SK-N-SH (cell line): Measurements from ENCODE around the gene CNOT1. TPM values are rescaled to one million over a fixed set of nuclear protein-coding genes. Genes with fewer than 3 reads are reported as not detected.

Source experiments
- CTCF ChIA-PET: fragments of 300-600, 350-600 bp; formaldehyde crosslinking; extraction: SDS; loops from one replicate; lab custom pipeline; 2021; lab: Yijun Ruan, JAX
- POLR2A ChIA-PET: fragments of 350-600 bp; sonication (Branson Sonifier 250); formaldehyde crosslinking; extraction: SDS; loops from one replicate; lab custom pipeline; 2020; ENCODE audit warnings: antibody characterized with exemption, inconsistent platforms; lab: Yijun Ruan, JAX
- DNase-seq: peaks from one replicate; pipeline ENCODE4 v3.0.0; 2012
- H2AFZ ChIP-seq: fragments of 200-600 bp; sonication (generic); 2 replicates; pipeline ENCODE4 v1.8.1; 2016; ENCODE audit warnings: antibody characterized with exemption, mild to moderate bottlenecking, low read depth
- H3F3A ChIP-seq: fragments of 200-600 bp; sonication (generic); replicated peaks from 2 replicates; pipeline ENCODE3; 2016; ENCODE audit warnings: antibody characterized with exemption, mild to moderate bottlenecking; ENCODE audit not compliant: insufficient read depth
- H3K27ac ChIP-seq, 2 experiments: fragments of 200-500 bp in 1 of 2; fragments of 200-600 bp in 1 of 2; sonication (Bioruptor generic) in 1 of 2; sonication (generic), shearing (Covaris generic) in 1 of 2; 2 replicates each; pipeline versions ENCODE4 v1.5.1 to v1.6.1; 2014 to 2016; ENCODE audit warnings: low read depth in 2 of 2, inconsistent platforms in 1 of 2, low read length in 1 of 2, mild to moderate bottlenecking in 1 of 2, mixed read lengths in 1 of 2
- H3K27me3 ChIP-seq: fragments of 200-600 bp; sonication (generic), shearing (Covaris generic); 2 replicates; pipeline ENCODE4 v1.6.1; 2016; ENCODE audit warnings: mixed run types; ENCODE audit not compliant: insufficient read depth
- H3K36me3 ChIP-seq, 2 experiments: fragments of 200-500 bp in 1 of 2; fragments of 200-600 bp in 1 of 2; sonication (Bioruptor generic) in 1 of 2; sonication (generic) in 1 of 2; replicated peaks in 1 of 2; 2 replicates each; pipeline versions ENCODE3 to v1.5.1; 2014 to 2016; ENCODE audit warnings: low read length in 1 of 2, mild to moderate bottlenecking in 1 of 2; ENCODE audit not compliant: insufficient read depth in 2 of 2, control insufficient read depth in 1 of 2
- H3K4me1 ChIP-seq, 2 experiments: fragments of 200-500 bp in 1 of 2; fragments of 200-600 bp in 1 of 2; sonication (Bioruptor generic) in 1 of 2; sonication (generic), shearing (Covaris generic) in 1 of 2; 2 replicates each; pipeline versions ENCODE4 v1.5.1 to v1.6.1; 2014 to 2016; ENCODE audit warnings: low read depth in 1 of 2, low read length in 1 of 2, mixed run types in 1 of 2; ENCODE audit not compliant: insufficient read depth in 2 of 2, control insufficient read depth in 1 of 2
- H3K4me2 ChIP-seq: fragments of 200-600 bp; sonication (generic), shearing (Covaris generic); 2 replicates; pipeline ENCODE4 v1.6.1; 2017; ENCODE audit warnings: mixed run types
- H3K4me3 ChIP-seq, 2 experiments: fragments of 200-500 bp in 1 of 2; fragments of 200-600 bp in 1 of 2; sonication (Bioruptor generic) in 1 of 2; sonication (generic), shearing (Covaris generic) in 1 of 2; 2 replicates each; pipeline versions ENCODE4 v1.5.1 to v1.8.1; 2014 to 2016; ENCODE audit warnings: low read depth in 2 of 2, inconsistent platforms in 1 of 2, low read length in 1 of 2, mild to moderate bottlenecking in 1 of 2, mixed read lengths in 1 of 2, moderate library complexity in 1 of 2
- H3K79me2 ChIP-seq: fragments of 200-600 bp; sonication (generic); 2 replicates; pipeline ENCODE4 v1.8.1; 2017; ENCODE audit warnings: mild to moderate bottlenecking; ENCODE audit not compliant: insufficient read depth
- H3K9ac ChIP-seq: fragments of 200-600 bp; sonication (generic); 2 replicates; pipeline ENCODE4 v1.6.1; 2017; ENCODE audit warnings: mixed run types
- H3K9me2 ChIP-seq: fragments of 200-600 bp; sonication (generic); 2 replicates; pipeline ENCODE4 v1.6.1; 2017; ENCODE audit warnings: mixed run types
- H3K9me3 ChIP-seq: fragments of 200-600 bp; sonication (generic); 2 replicates; pipeline ENCODE4 v1.6.1; 2017; ENCODE audit warnings: mixed run types, mild to moderate bottlenecking, moderate library complexity
- H4K20me1 ChIP-seq: fragments of 200-600 bp; sonication (generic); 2 replicates; pipeline ENCODE4 v1.6.1; 2017; ENCODE audit warnings: mild to moderate bottlenecking, mixed run types; ENCODE audit not compliant: insufficient read depth
- FOXJ3 ChIP-seq: sonication (generic); formaldehyde crosslinking; IDR thresholded peaks from 2 replicates; pipeline ENCODE4 v1.5.1; 2020; ENCODE audit warnings: mild to moderate bottlenecking, missing genetic modification reagents
- MAX ChIP-seq: IDR thresholded peaks from 2 replicates; pipeline ENCODE4 v1.4.0; 2012; ENCODE audit warnings: low read depth
- NFIC ChIP-seq: IDR thresholded peaks from 2 replicates; pipeline ENCODE4 v1.4.0; 2012; ENCODE audit warnings: borderline replicate concordance
- NRF1 ChIP-seq: IDR thresholded peaks from 2 replicates; pipeline ENCODE4 v1.6.1; 2012; ENCODE audit warnings: low read depth, mild to moderate bottlenecking, low read length
- RXRA ChIP-seq: IDR thresholded peaks from 2 replicates; pipeline ENCODE4 v1.4.0; 2012; ENCODE audit warnings: low read depth, mild to moderate bottlenecking, borderline replicate concordance
- SMC3 ChIP-seq: IDR thresholded peaks from 2 replicates; pipeline ENCODE4 v1.6.1; 2012; ENCODE audit warnings: low read depth, low read length, improper control_type of control experiment
- WGBS: methylation state at CpG from one replicate; pipeline ENCODE4 v1.1.6; 2017; ENCODE audit warnings: low lambda C conversion rate; 5-methylcytosine and 5-hydroxymethylcytosine counted together
- polyA plus RNA-seq, 3 experiments: library from polyadenylated mRNA; depleted of rRNA; stranded (reverse); fragments of >200 nt; gene quantifications; 2 replicates each; pipeline ENCODE4 v1.2.3, GENCODE V29; 2012
- TF ChIP-seq, protein P1 (sequence below): IDR thresholded peaks from 2 replicates; pipeline ENCODE4 v1.6.1; 2012; ENCODE audit warnings: mild to moderate bottlenecking, low read depth, low read length, moderate library complexity

CNOT1 gene
- polyA plus RNA-seq, 1 of the 3 experiments (the other 2 are of a cell fraction) = 77.8 TPM

DNA sequence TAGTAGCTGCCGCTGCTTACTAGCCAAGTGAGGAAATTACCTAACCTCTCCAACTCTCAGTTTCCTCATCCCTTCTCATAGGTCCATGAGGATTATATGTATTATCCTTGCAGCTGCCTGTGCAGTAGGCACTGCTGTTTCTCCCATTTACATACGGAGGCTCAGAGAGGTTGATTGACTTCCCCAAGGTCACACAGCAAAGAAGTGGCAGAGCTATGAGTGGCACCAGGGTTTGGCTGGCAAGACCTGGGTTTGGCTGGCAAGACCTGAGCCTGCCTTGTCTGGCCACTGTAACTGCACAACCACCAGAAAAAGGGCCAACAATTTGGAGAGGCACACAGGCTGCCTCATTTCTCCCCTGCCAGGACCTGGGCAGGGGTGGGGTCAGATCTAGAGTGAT is 132.2 kb downstream of the CNOT1 start:
- H4K20me1 ChIP-seq = no peaks in the 10 kb centered on the region
- no peak for DNase-seq
- peaks cover 10 to 52% of the 10 kb centered on the region in 2 experiments; a peak in 3 of 4 replicates for H3K4me1 ChIP-seq
- peaks cover 8% of the 10 kb centered on the region; the same call in 1 of the 2 replicates for H3K79me2 ChIP-seq
- no peak overlapping the region for H3K4me3 ChIP-seq
- H3K9me3 ChIP-seq = no peaks in the 10 kb centered on the region
- no peak overlapping the region for H3K27ac ChIP-seq
- peaks cover 10% of the 10 kb centered on the region for H3F3A ChIP-seq
- TF ChIP-seq NFIC = no peak
- ChIA-PET POLR2A (no interaction called here), CTCF (interaction anchor here (13.4 kb wide), 1 partner anchor 156 kb away, joined by 542 read pairs; no protein-coding TSS in a partner anchor)
- H3K4me2 ChIP-seq = no peak overlapping the region
- no peaks in the 10 kb centered on the region for H3K9me2 ChIP-seq
- H2AFZ ChIP-seq = no peak overlapping the region
- no peak overlapping the region for H3K9ac ChIP-seq
- no peaks in the 10 kb centered on the region for H3K36me3 ChIP-seq
- H3K27me3 ChIP-seq = no peaks in the 10 kb centered on the region
- WGBS = 81% methylated on average over 2 of the region's 2 CpGs

GRCh38 chr16:58495521-58496331 is 133.9 kb downstream of the CNOT1 start:
- peak overlapping the region; percentile 79 for H3K9ac ChIP-seq
- H3K27me3 ChIP-seq = no peaks in the 10 kb centered on the region
- peak overlapping the region; percentile 23 to 34; a peak in 2 of 4 replicates for H3K4me3 ChIP-seq

More at GRCh38 chr16:58495521-58496331, 133.9 kb downstream of the CNOT1 start:
- ChIA-PET CTCF (interaction anchor here (0.6 to 13.4 kb wide), 30 partner anchors 8 to 261 kb away, joined by 3 to 542 read pairs (median 4); partner anchors contain the start of gene SETD6), POLR2A (interaction anchor here (0.7 to 1.2 kb wide), 2 partner anchors 9 to 20 kb away, joined by 4 read pairs; partner anchors contain the start of gene SETD6)
- no peak for TF ChIP-seq NRF1
- TF ChIP-seq, protein P1, sequence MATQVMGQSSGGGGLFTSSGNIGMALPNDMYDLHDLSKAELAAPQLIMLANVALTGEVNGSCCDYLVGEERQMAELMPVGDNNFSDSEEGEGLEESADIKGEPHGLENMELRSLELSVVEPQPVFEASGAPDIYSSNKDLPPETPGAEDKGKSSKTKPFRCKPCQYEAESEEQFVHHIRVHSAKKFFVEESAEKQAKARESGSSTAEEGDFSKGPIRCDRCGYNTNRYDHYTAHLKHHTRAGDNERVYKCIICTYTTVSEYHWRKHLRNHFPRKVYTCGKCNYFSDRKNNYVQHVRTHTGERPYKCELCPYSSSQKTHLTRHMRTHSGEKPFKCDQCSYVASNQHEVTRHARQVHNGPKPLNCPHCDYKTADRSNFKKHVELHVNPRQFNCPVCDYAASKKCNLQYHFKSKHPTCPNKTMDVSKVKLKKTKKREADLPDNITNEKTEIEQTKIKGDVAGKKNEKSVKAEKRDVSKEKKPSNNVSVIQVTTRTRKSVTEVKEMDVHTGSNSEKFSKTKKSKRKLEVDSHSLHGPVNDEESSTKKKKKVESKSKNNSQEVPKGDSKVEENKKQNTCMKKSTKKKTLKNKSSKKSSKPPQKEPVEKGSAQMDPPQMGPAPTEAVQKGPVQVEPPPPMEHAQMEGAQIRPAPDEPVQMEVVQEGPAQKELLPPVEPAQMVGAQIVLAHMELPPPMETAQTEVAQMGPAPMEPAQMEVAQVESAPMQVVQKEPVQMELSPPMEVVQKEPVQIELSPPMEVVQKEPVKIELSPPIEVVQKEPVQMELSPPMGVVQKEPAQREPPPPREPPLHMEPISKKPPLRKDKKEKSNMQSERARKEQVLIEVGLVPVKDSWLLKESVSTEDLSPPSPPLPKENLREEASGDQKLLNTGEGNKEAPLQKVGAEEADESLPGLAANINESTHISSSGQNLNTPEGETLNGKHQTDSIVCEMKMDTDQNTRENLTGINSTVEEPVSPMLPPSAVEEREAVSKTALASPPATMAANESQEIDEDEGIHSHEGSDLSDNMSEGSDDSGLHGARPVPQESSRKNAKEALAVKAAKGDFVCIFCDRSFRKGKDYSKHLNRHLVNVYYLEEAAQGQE = no peak
- TF ChIP-seq MAX = no peak
- TF ChIP-seq SMC3 = no peak
- TF ChIP-seq FOXJ3 = peak; percentile 21; the same call in 1 of the 2 replicates
- no peak for TF ChIP-seq RXRA
- 82% methylated on average over 13 of the region's 24 CpGs for WGBS
- no peaks in the 10 kb centered on the region for H3K9me3 ChIP-seq
- no peaks in the 10 kb centered on the region for H3K79me2 ChIP-seq
- peak overlapping the region; percentile 80 for H3K4me2 ChIP-seq
- peak overlapping the region; percentile 78 for H2AFZ ChIP-seq
- peak; percentile 67 for DNase-seq
- H3K9me2 ChIP-seq = no peaks in the 10 kb centered on the region
- no peaks in the 10 kb centered on the region for H4K20me1 ChIP-seq
- H3K27ac ChIP-seq = peak overlapping the region; percentile 86 to 97
- H3F3A ChIP-seq = peaks cover 10% of the 10 kb centered on the region
- H3K4me1 ChIP-seq = peaks cover 6 to 43% of the 10 kb centered on the region in 2 experiments; a peak in 2 of 4 replicates
- H3K36me3 ChIP-seq = no peaks in the 10 kb centered on the region
